ENCODE measurements around the gene LRP1B. TPM values are rescaled to one million over a fixed set of nuclear protein-coding genes. Genes with fewer than 3 reads are reported as not detected.
A peak's percentile ranks its signal among the peaks of the same experiment; 100 is the strongest.

LRP1B gene
- total and polyA plus RNA-seq, 2 donors (not counting 1 experiment from before 2014, with no cell fraction given) = under 0.01 to 0.01 TPM

GRCh38 chr2:140351692-140352091 is 1779.1 kb downstream of the LRP1B start:
- Histone ChIP-seq H3K4me2 (ENCODE audit: extremely low read depth, insufficient read depth, low read length) (no peak overlapping the region), H3K4me1 (ENCODE audit: control insufficient read depth, extremely low read depth, insufficient read depth, low read length) (no peaks in the 10 kb centered on the region), H4K20me1 (ENCODE audit: control insufficient read depth, extremely low read depth, insufficient read depth, low read length) (no peaks in the 10 kb centered on the region), H3K9ac (ENCODE audit: insufficient read depth, low read length) (no peak overlapping the region), H3K27me3 (ENCODE audit: control insufficient read depth, insufficient read depth, low read length) (no peaks in the 10 kb centered on the region), H3K9me3 (ENCODE audit: control insufficient read depth, insufficient read depth, low read depth, low read length) (no peaks in the 10 kb centered on the region), H3K27ac (ENCODE audit: insufficient read depth, low read length) (no peak overlapping the region), H3K79me2 (ENCODE audit: control insufficient read depth, insufficient read depth, low read length) (no peaks in the 10 kb centered on the region), H2AFZ (ENCODE audit: low read length) (no peak overlapping the region), H3K36me3 (ENCODE audit: control insufficient read depth, insufficient read depth, low read length) (no peaks in the 10 kb centered on the region), H3K4me3 (replicated peaks in 1 of 4; ENCODE audit: control extremely low read depth in 1 of 4, insufficient read depth in 1 of 4, low read depth in 3 of 4, low read length in 4 of 4) (no peak overlapping the region)
- DNase-seq (ENCODE audit: low read depth in 2 of 2) = no peak
- no peak for TF ChIP-seq EZH2 (IDR thresholded peaks at IDR 0.05; ENCODE audit: low read length, missing control alignments)
- no peak for TF ChIP-seq CTCF (conservative IDR thresholded peaks at IDR 0.05 in 1 of 2, IDR thresholded peaks at IDR 0.05 in 1 of 2; ENCODE audit: low read depth in 1 of 2, low read length in 2 of 2)

DNA sequence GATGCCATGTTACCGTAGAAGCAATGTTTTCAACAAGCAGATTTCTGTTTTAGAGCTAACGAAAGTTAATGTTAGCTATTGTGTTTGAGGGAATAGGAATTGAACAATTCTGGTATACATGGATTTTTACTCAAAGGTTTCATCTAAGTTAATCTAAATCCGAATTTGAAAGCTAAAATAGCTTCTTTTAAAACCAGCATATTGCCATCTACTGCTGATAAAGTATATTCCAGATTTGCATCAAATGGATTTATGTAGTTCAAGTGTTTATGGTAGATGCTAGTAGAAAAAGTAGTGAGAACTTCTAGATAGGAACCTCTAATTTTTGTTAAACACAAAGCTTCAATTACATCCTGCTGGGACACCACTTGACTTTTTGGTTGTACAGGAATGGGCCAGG is 1781.1 kb downstream of the LRP1B start:
- H3K4me3 ChIP-seq (replicated peaks in 1 of 4; ENCODE audit: control extremely low read depth in 1 of 4, insufficient read depth in 1 of 4, low read depth in 3 of 4, low read length in 4 of 4) = no peak overlapping the region
- H2AFZ ChIP-seq (ENCODE audit: low read length) = no peak overlapping the region
- peak in 1 of 2 donors; percentile 32 for DNase-seq (ENCODE audit: low read depth in 2 of 2)
- TF ChIP-seq EZH2 (IDR thresholded peaks at IDR 0.05; ENCODE audit: low read length, missing control alignments) (no peak), CTCF (conservative IDR thresholded peaks at IDR 0.05 in 1 of 2, IDR thresholded peaks at IDR 0.05 in 1 of 2; ENCODE audit: low read depth in 1 of 2, low read length in 2 of 2) (no peak)
- H3K9me3 ChIP-seq (ENCODE audit: control insufficient read depth, insufficient read depth, low read depth, low read length) = no peaks in the 10 kb centered on the region
- no peaks in the 10 kb centered on the region for H3K79me2 ChIP-seq (ENCODE audit: control insufficient read depth, insufficient read depth, low read length)
- no peaks in the 10 kb centered on the region for H4K20me1 ChIP-seq (ENCODE audit: control insufficient read depth, extremely low read depth, insufficient read depth, low read length)
- no peak overlapping the region for H3K27ac ChIP-seq (ENCODE audit: insufficient read depth, low read length)
- no peak overlapping the region for H3K4me2 ChIP-seq (ENCODE audit: extremely low read depth, insufficient read depth, low read length)
- H3K36me3 ChIP-seq (ENCODE audit: control insufficient read depth, insufficient read depth, low read length) = no peaks in the 10 kb centered on the region
- H3K4me1 ChIP-seq (ENCODE audit: control insufficient read depth, extremely low read depth, insufficient read depth, low read length) = no peaks in the 10 kb centered on the region
- H3K27me3 ChIP-seq (ENCODE audit: control insufficient read depth, insufficient read depth, low read length) = no peaks in the 10 kb centered on the region
- no peak overlapping the region for H3K9ac ChIP-seq (ENCODE audit: insufficient read depth, low read length)

DNA sequence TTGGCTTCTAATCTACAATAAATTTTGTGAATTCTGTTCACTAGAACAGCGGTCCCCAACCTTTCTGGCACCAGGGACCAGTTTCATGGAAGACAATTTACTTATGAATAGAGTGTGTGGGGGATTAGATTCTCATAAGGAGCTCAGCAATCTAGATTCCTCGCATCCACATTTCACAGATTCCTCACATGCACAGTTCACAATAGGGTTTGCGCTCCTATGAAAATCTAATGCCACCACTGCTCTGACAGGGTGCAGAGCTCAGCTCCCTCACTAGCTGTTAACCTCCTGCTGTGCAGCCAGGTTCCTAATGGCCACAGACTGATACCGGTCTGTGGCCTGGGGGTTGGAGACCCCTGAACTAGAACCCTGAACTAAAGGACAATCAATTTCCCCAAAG is 1782.0 kb downstream of the LRP1B start:
- no peak overlapping the region for H3K27ac ChIP-seq (ENCODE audit: insufficient read depth, low read length)
- H3K36me3 ChIP-seq (ENCODE audit: control insufficient read depth, insufficient read depth, low read length) = no peaks in the 10 kb centered on the region
- no peaks in the 10 kb centered on the region for H3K79me2 ChIP-seq (ENCODE audit: control insufficient read depth, insufficient read depth, low read length)
- no peak overlapping the region for H3K4me2 ChIP-seq (ENCODE audit: extremely low read depth, insufficient read depth, low read length)
- H4K20me1 ChIP-seq (ENCODE audit: control insufficient read depth, extremely low read depth, insufficient read depth, low read length) = no peaks in the 10 kb centered on the region
- no peak overlapping the region for H3K4me3 ChIP-seq (replicated peaks in 1 of 4; ENCODE audit: control extremely low read depth in 1 of 4, insufficient read depth in 1 of 4, low read depth in 3 of 4, low read length in 4 of 4)
- no peak for DNase-seq (ENCODE audit: low read depth in 2 of 2)
- TF ChIP-seq CTCF (conservative IDR thresholded peaks at IDR 0.05 in 1 of 2, IDR thresholded peaks at IDR 0.05 in 1 of 2; ENCODE audit: low read depth in 1 of 2, low read length in 2 of 2) = no peak
- no peak for TF ChIP-seq EZH2 (IDR thresholded peaks at IDR 0.05; ENCODE audit: low read length, missing control alignments)
- H3K27me3 ChIP-seq (ENCODE audit: control insufficient read depth, insufficient read depth, low read length) = no peaks in the 10 kb centered on the region
- no peaks in the 10 kb centered on the region for H3K4me1 ChIP-seq (ENCODE audit: control insufficient read depth, extremely low read depth, insufficient read depth, low read length)
- no peak overlapping the region for H3K9ac ChIP-seq (ENCODE audit: insufficient read depth, low read length)
- no peaks in the 10 kb centered on the region for H3K9me3 ChIP-seq (ENCODE audit: control insufficient read depth, insufficient read depth, low read depth, low read length)
- no peak overlapping the region for H2AFZ ChIP-seq (ENCODE audit: low read length)

All from fibroblast of lung (primary cell).